GM18508 (cell line): Measurements from ENCODE around the gene RBM38.

Source experiments
- ATAC-seq: cut with Tn5 transposase; IDR thresholded peaks from one replicate; pipeline ENCODE4 v1.9.1; 2021; ENCODE audit warnings: moderate number of reproducible peaks; ENCODE audit not compliant: insufficient read depth, unreplicated experiment

The RBM38 gene

GRCh38 chr20:57374343-57374930 lies 16.8 kb upstream of the RBM38 start:
- ATAC-seq, result no peak

- ATAC-seq, result no peak
Observed at GRCh38 chr20:57374931-57375651, 16.1 kb upstream of the RBM38 start.

GRCh38 chr20:57375652-57376230 lies 15.5 kb upstream of the RBM38 start:
- ATAC-seq, result no peak

- no peak for ATAC-seq
Observed at GRCh38 chr20:57377350-57377749, 13.8 kb upstream of the RBM38 start.

- ATAC-seq, result no peak
Observed at GRCh38 chr20:57378107-57378506, 13.1 kb upstream of the RBM38 start.

GRCh38 chr20:57378646-57379262 lies 12.4 kb upstream of the RBM38 start:
- no peak for ATAC-seq

- no peak for ATAC-seq
Observed at GRCh38 chr20:57379263-57379647, 11.9 kb upstream of the RBM38 start.

GRCh38 chr20:57380081-57380750 lies 11.0 kb upstream of the RBM38 start:
- ATAC-seq, result no peak

GRCh38 chr20:57381596-57382503 lies 9.3 kb upstream of the RBM38 start:
- no peak for ATAC-seq

GRCh38 chr20:57382516-57382915 lies 8.7 kb upstream of the RBM38 start:
- ATAC-seq, result no peak

GRCh38 chr20:57383447-57384347 lies 7.5 kb upstream of the RBM38 start:
- ATAC-seq, result no peak

GRCh38 chr20:57384486-57384885 lies 6.7 kb upstream of the RBM38 start:
- ATAC-seq, result no peak

GRCh38 chr20:57384953-57385761 lies 6.0 kb upstream of the RBM38 start:
- ATAC-seq, result no peak

- ATAC-seq, result no peak
Observed at GRCh38 chr20:57385940-57386339, 5.3 kb upstream of the RBM38 start.

GRCh38 chr20:57386762-57387161 lies 4.4 kb upstream of the RBM38 start:
- ATAC-seq, result no peak

GRCh38 chr20:57387463-57387862 lies 3.7 kb upstream of the RBM38 start:
- ATAC-seq, result no peak

GRCh38 chr20:57387945-57388371 lies 3.2 kb upstream of the RBM38 start:
- no peak for ATAC-seq
